Peyer's patch (tissue), 4 donors: ENCODE results near the gene SP8.

Source experiments
- CTCF ChIP-seq, 6 experiments: fragments of 450-650 bp in 4 of 6; fragments of 200-600 bp in 2 of 6; sonication (generic) in 1 of 6; IDR thresholded peaks; one replicate each; pipeline ENCODE4 v1.5.1; 2017 to 2019; ENCODE audit warnings: antibody characterized with exemption in 6 of 6, mild to moderate bottlenecking in 3 of 6, moderate library complexity in 1 of 6
- POLR2A ChIP-seq, 2 donors: fragments of 450-650 bp; IDR thresholded peaks; one replicate each; pipeline ENCODE4 v1.5.1; 2017; ENCODE audit warnings: antibody characterized with exemption in 2 of 2, mild to moderate bottlenecking in 2 of 2, moderate library complexity in 2 of 2

GRCh38 chr7:20776942-20777341, 9.7 kb downstream of the SP8 start:
- TF ChIP-seq CTCF (IDR thresholded peaks at IDR 0.05) (no peak), POLR2A (IDR thresholded peaks at IDR 0.05) (no peak)
